Stimulated activated CD4-positive, alpha-beta T cell treated with anti-CD3 and anti-CD28 coated beads, Interleukin-2, amount 100 ng/mL, for 4 hours (primary cell): ENCODE results near the gene NEK10.
"Not testable (repeated sequence)": the region's sequence is repeated elsewhere in the genome, so short reads cannot be mapped to it uniquely, and the experiment has no call there.

ENCODE experiments used
- DNase-seq: peaks from one replicate; pipeline ENCODE4 v3.0.0-alpha.2; 2020; ENCODE audit warnings: low read depth

The NEK10 gene

GRCh38 chr3:27312044-27312668 is 57.0 kb downstream of the NEK10 start:
- DNase-seq = no peak

- DNase-seq = no peak
Observed at GRCh38 chr3:27311400-27311799, 57.8 kb downstream of the NEK10 start.

- DNase-seq = no peak
Observed at GRCh38 chr3:27310688-27311087, 58.5 kb downstream of the NEK10 start.

GRCh38 chr3:27307566-27307965 is 61.6 kb downstream of the NEK10 start:
- DNase-seq = no peak

- no peak for DNase-seq
Observed at GRCh38 chr3:27302891-27303290, 66.3 kb downstream of the NEK10 start.

GRCh38 chr3:27298981-27299380 is 70.2 kb downstream of the NEK10 start:
- not testable (repeated sequence) for DNase-seq

GRCh38 chr3:27293939-27294338 is 75.2 kb downstream of the NEK10 start:
- no peak for DNase-seq

GRCh38 chr3:27290760-27291159 is 78.4 kb downstream of the NEK10 start:
- no peak for DNase-seq

GRCh38 chr3:27289769-27290413 is 79.3 kb downstream of the NEK10 start:
- no peak for DNase-seq

- DNase-seq = no peak
Observed at GRCh38 chr3:27287052-27287451, 82.1 kb downstream of the NEK10 start.

GRCh38 chr3:27286467-27286866 is 82.7 kb downstream of the NEK10 start:
- not testable (repeated sequence) for DNase-seq

- DNase-seq = no peak
Observed at GRCh38 chr3:27285668-27286067, 83.5 kb downstream of the NEK10 start.

GRCh38 chr3:27281671-27282150 is 87.5 kb downstream of the NEK10 start:
- no peak for DNase-seq

GRCh38 chr3:27279123-27279522 is 90.1 kb downstream of the NEK10 start:
- DNase-seq = no peak

GRCh38 chr3:27278383-27279055 is 90.7 kb downstream of the NEK10 start:
- no peak for DNase-seq

- no peak for DNase-seq
Observed at GRCh38 chr3:27275441-27275990, 93.7 kb downstream of the NEK10 start.

- no peak for DNase-seq
Observed at GRCh38 chr3:27271890-27272289, 97.3 kb downstream of the NEK10 start.

- no peak for DNase-seq
Observed at GRCh38 chr3:27254896-27255295, 114.3 kb downstream of the NEK10 start.

GRCh38 chr3:27253831-27254230 is 115.4 kb downstream of the NEK10 start:
- DNase-seq = no peak

GRCh38 chr3:27253391-27253790 is 115.8 kb downstream of the NEK10 start:
- no peak for DNase-seq

- DNase-seq = no peak
Observed at GRCh38 chr3:27252646-27253045, 116.5 kb downstream of the NEK10 start.

GRCh38 chr3:27244374-27244773 is 124.8 kb downstream of the NEK10 start:
- no peak for DNase-seq

GRCh38 chr3:27239951-27240350 is 129.2 kb downstream of the NEK10 start:
- no peak for DNase-seq
